Gastrocnemius medialis (tissue), 4 donors: ENCODE measurements around the gene MKRN1. TPM values are rescaled to one million over a fixed set of nuclear protein-coding genes. Genes with fewer than 3 reads are reported as not detected.
"Not testable (repeated sequence)": the region's sequence is repeated elsewhere in the genome, so short reads cannot be mapped to it uniquely, and the experiment has no call there.

Source experiments
- ATAC-seq, 2 donors: fragments of 150-250 bp; one replicate each; pipeline ENCODE4 v1.9.1; 2016
- DNase-seq, 2 donors: peaks; one replicate each; pipeline ENCODE4 v3.0.0-alpha.2; 2019
- H3K27ac ChIP-seq, 4 donors: fragments of 200-600 bp; sonication (generic); 1 replicate in 1 of 4; 2 replicates in 3 of 4; pipeline ENCODE4 v1.5.1; 2016 to 2018; ENCODE audit warnings: mild to moderate bottlenecking in 2 of 4, moderate library complexity in 1 of 4
- H3K27me3 ChIP-seq, 3 donors: fragments of 200-600 bp; sonication (generic) in 2 of 3; 1 replicate in 1 of 3; 2 replicates in 2 of 3; pipeline versions ENCODE4 v1.5.1 to v1.6.0; 2016 to 2019; ENCODE audit warnings: mild to moderate bottlenecking in 1 of 3, moderate library complexity in 1 of 3
- H3K36me3 ChIP-seq, 2 donors: fragments of 200-600 bp; sonication (generic) in 1 of 2; one replicate each; pipeline ENCODE4 v1.5.1; 2017 to 2018
- H3K4me1 ChIP-seq, 2 donors: fragments of 200-600 bp; sonication (generic) in 1 of 2; one replicate each; pipeline ENCODE4 v1.5.1; 2016 to 2017; ENCODE audit warnings: mild to moderate bottlenecking in 2 of 2
- H3K4me3 ChIP-seq, 4 donors: fragments of 200-600 bp; sonication (generic) in 3 of 4; 1 replicate in 1 of 4; 2 replicates in 3 of 4; pipeline ENCODE4 v1.5.1; 2016 to 2019; ENCODE audit warnings: mild to moderate bottlenecking in 2 of 4
- H3K9me3 ChIP-seq, 3 donors: fragments of 200-600 bp; sonication (generic) in 2 of 3; 1 replicate in 1 of 3; 2 replicates in 2 of 3; pipeline ENCODE4 v1.5.1; 2016 to 2019
- CTCF ChIP-seq, 5 experiments: fragments of 450-650 bp in 3 of 5; fragments of 200-600 bp in 2 of 5; sonication (generic) in 2 of 5; IDR thresholded peaks in 4 of 5; conservative IDR thresholded peaks in 1 of 5; 1 replicate in 4 of 5; 2 replicates in 1 of 5; pipeline ENCODE4 v1.5.1; 2016 to 2019; ENCODE audit warnings: antibody characterized with exemption in 5 of 5, mild to moderate bottlenecking in 3 of 5, moderate library complexity in 3 of 5
- POLR2A ChIP-seq, 2 donors: fragments of 450-650 bp; IDR thresholded peaks; one replicate each; pipeline ENCODE4 v1.6.1; 2017; ENCODE audit warnings: antibody characterized with exemption in 2 of 2, mild to moderate bottlenecking in 2 of 2, moderate library complexity in 2 of 2
- in situ Hi-C, 4 donors: fragments of 200-750 bp; cut with MboI; loops; one replicate each; pipeline versions ENCODE4 v1.15.0 to v1.8.0; 2017; ENCODE audit warnings: low sequenced_read_pairs in 4 of 4
- intact Hi-C: fragments of 100-400 bp; cut with DNase I; formaldehyde crosslinking; loops from one replicate; pipeline ENCODE4 v1.15.1; 2023; ENCODE audit warnings: low total_unique reads
- total RNA-seq, 4 donors: library from RNA; depleted of rRNA; stranded (reverse); fragments of >200 nt; gene quantifications; one replicate each; pipeline versions ENCODE4 v1.1.0 to v1.2.3, GENCODE V29; 2016

Gene MKRN1
- total RNA-seq, 4 donors from 2014 or later = 38.0 to 90.4 (median 64.7) TPM

GRCh38 chr7:140417456-140418155, 61.7 kb downstream of the MKRN1 start:
- no peaks in the 10 kb centered on the region for H3K9me3 ChIP-seq
- H3K4me1 ChIP-seq = no peaks in the 10 kb centered on the region
- TF ChIP-seq POLR2A (IDR thresholded peaks at IDR 0.05) (no peak), CTCF (IDR thresholded peaks at IDR 0.05 in 4 of 5, conservative IDR thresholded peaks at IDR 0.05 in 1 of 5) (no peak)
- in situ Hi-C loops = no loop called here
- H3K36me3 ChIP-seq = no peaks in the 10 kb centered on the region
- intact Hi-C loops = no loop called here
- no peak overlapping the region for H3K4me3 ChIP-seq
- no peak overlapping the region for H3K27ac ChIP-seq
- DNase-seq (no peak), ATAC-seq (no peak)
- H3K27me3 ChIP-seq = peaks cover 0 to 13% (median 0%) of the 10 kb centered on the region in 3 donors

- Histone ChIP-seq H3K4me3 (no peak overlapping the region), H3K27ac (no peak overlapping the region), H3K36me3 (no peaks in the 10 kb centered on the region), H3K9me3 (no peaks in the 10 kb centered on the region), H3K4me1 (no peaks in the 10 kb centered on the region), H3K27me3 (peaks cover 0 to 13% (median 0%) of the 10 kb centered on the region in 3 donors)
- no peak for ATAC-seq
- intact Hi-C loops (no loop called here), in situ Hi-C loops (no loop called here)
- no peak for TF ChIP-seq CTCF (IDR thresholded peaks at IDR 0.05 in 4 of 5, conservative IDR thresholded peaks at IDR 0.05 in 1 of 5)
- TF ChIP-seq POLR2A (IDR thresholded peaks at IDR 0.05) = no peak
- DNase-seq = no peak
Measured at GRCh38 chr7:140416560-140416959, 62.7 kb downstream of the MKRN1 start.

GRCh38 chr7:140415816-140416215, 63.5 kb downstream of the MKRN1 start:
- in situ Hi-C loops, H3K9me3 ChIP-seq, DNase-seq, H3K4me3 ChIP-seq, ATAC-seq, intact Hi-C loops, H3K4me1 ChIP-seq, H3K27ac ChIP-seq, H3K36me3 ChIP-seq: not testable (repeated sequence)
- H3K27me3 ChIP-seq = peaks cover 0 to 13% (median 0%) of the 10 kb centered on the region in 3 donors

GRCh38 chr7:140415361-140415760, 63.9 kb downstream of the MKRN1 start:
- Histone ChIP-seq H3K4me3 (no peak overlapping the region), H3K27ac (no peak overlapping the region), H3K4me1 (no peaks in the 10 kb centered on the region), H3K36me3 (no peaks in the 10 kb centered on the region), H3K9me3 (no peaks in the 10 kb centered on the region), H3K27me3 (peaks cover 0 to 13% (median 0%) of the 10 kb centered on the region in 3 donors)
- TF ChIP-seq POLR2A (IDR thresholded peaks at IDR 0.05) = no peak
- no peak for TF ChIP-seq CTCF (IDR thresholded peaks at IDR 0.05 in 4 of 5, conservative IDR thresholded peaks at IDR 0.05 in 1 of 5)
- ATAC-seq (no peak), DNase-seq (no peak)
- in situ Hi-C loops (no loop called here), intact Hi-C loops (no loop called here)

GRCh38 chr7:140404565-140405065, 74.7 kb downstream of the MKRN1 start:
- intact Hi-C loops (no loop called here), in situ Hi-C loops (no loop called here)
- no peaks in the 10 kb centered on the region for H3K36me3 ChIP-seq
- no peak for DNase-seq
- no peaks in the 10 kb centered on the region for H3K4me1 ChIP-seq
- H3K27me3 ChIP-seq = peaks cover 6 to 13% (median 7%) of the 10 kb centered on the region in 3 donors
- H3K27ac ChIP-seq = no peak overlapping the region
- H3K4me3 ChIP-seq = no peak overlapping the region
- H3K9me3 ChIP-seq = no peaks in the 10 kb centered on the region
- ATAC-seq = no peak
- no peak for TF ChIP-seq CTCF (IDR thresholded peaks at IDR 0.05 in 4 of 5, conservative IDR thresholded peaks at IDR 0.05 in 1 of 5)
- no peak for TF ChIP-seq POLR2A (IDR thresholded peaks at IDR 0.05)
